Activated CD4-positive, alpha-beta T cell treated with anti-CD3 and anti-CD28 coated beads for 1 hour (primary cell): ENCODE measurements around the gene FAM237B.
A peak's percentile ranks its signal among the peaks of the same experiment; 100 is the strongest.
"Not testable (repeated sequence)": the region's sequence is repeated elsewhere in the genome, so short reads cannot be mapped to it uniquely, and the experiment has no call there.

Experiments used
- DNase-seq: peaks from one replicate; pipeline ENCODE4 v3.0.0-alpha.2; 2020

FAM237B gene

DNA sequence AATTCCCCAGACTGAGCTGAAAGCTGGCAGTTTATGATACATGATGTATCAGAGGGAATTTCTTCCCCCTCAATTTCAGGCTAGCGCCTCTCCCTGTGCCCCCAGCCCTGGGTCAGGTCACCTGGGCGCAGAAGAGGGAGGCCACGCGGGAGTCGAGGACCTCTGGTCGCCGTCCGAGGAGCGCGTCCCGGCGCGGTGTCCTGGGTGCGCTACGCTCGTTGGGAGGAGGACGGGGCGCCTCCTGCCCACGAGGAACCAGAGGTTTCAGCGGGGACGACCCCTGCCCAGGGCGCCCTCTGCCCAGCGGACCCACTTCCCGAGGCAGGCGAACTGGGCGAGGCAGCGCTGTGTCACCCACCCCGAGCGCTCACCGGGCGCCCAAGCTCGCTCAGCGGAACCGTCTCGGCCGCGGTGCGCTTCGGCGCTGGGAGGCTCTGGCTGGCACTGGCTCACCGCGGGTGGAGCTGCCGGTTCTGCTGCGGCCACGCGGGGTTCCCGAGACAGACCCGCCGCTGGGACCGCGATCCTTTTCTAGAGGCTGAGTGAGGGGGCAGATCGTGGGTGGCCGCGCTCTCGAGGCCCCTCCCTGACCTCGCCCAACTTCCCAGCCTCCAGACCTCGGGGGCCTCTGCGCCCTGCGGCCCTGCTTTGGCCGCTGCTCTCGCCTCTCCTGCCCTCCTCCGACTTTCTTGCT is at the start of gene FAM237B:
Gene FAM237B, minus strand, starts transcription at position 504 of the 694 bp plus-strand sequence. CDS start 1,556 bp downstream, outside the sequence.
- DNase-seq = no peak

- no peak for DNase-seq
These were observed 30.9 kb upstream of the FAM237B start for GRCh38 chr7:90351987-90352386.

GRCh38 chr7:90350032-90350431 is 28.9 kb upstream of the FAM237B start:
- DNase-seq = not testable (repeated sequence)

GRCh38 chr7:90349305-90349704 is 28.2 kb upstream of the FAM237B start:
- no peak for DNase-seq

GRCh38 chr7:90347759-90348158 is 26.7 kb upstream of the FAM237B start:
- DNase-seq = no peak

GRCh38 chr7:90346336-90347125 is 25.4 kb upstream of the FAM237B start, which contains the start of gene GTPBP10:
Gene GTPBP10 (plus strand): TSS chr7:90346716. CDS start chr7:90346742, 26 bp downstream.
- DNase-seq = peak; percentile 94

DNA sequence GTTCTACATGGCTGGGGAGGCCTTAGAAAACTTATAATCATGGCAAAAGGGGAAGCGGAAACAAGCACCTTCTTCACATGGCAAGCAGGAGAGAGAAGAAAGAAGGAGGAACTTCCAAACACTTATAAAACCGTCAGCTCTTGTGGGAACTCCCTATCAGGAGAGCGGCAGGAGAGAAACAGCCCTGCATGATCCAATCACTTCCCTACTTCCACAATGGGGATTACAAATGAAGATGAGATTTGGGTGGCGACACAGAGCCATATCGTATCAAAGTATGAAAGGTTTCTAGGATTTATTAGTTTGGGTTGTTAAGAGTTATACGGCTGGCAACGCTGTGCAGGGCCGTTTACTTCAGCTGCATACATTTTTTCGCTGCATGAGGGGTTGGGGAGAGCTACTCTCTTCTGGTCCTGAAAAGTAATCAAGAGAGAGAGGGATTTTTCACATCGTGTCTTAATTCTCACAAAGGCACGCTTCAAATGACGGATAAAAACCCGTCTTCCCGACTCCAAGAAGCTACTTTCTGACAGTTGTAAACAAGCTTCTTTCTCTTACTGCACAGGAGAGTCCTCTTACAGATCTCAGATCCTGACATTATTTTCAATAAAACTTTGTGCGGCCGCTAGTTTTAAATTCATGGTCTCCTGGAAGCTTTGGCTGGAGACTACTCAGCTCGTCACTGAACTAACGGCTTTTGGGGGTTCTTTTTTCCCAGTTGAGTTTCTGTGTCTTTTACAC is 24.7 kb upstream of the FAM237B start:
- no peak for DNase-seq

DNA sequence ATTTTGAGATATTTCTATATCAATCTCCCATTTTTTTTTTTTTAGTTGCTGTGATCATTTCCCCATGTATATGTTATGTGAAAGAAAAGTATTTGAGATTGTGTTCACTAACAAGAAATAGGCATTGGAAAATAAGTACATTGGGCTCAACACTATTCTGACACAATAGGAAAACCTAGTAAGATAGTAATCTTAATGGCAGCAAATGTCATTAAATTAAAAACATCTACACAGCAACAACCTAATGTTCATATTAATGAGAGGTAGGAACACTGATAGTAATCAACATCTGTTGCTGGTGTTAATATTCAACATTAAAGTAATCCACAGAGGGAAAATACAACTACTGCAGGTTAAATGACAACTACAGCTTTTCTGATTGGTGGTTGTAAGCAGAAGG is 23.9 kb upstream of the FAM237B start:
- DNase-seq = no peak

DNA sequence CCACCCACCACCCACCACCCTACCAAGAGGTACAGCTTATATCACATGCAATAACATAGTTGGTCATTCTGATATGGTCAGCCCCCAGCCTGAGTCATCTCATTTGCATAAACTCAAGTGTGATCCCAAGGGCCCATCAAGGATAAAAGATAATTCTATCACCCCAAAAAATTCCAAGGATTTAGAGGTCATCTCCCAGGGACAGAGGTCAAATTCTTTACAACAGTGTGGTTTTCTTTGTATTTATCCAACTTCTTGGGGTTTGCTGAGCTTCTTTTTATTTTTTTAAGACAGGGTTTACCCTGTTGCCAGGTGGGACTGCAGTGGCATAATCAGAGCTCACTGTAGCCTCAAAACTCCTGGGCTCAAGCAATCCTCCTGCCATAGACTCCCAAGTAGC is 16.0 kb upstream of the FAM237B start:
- DNase-seq = no peak

GRCh38 chr7:90334926-90335325 is 13.8 kb upstream of the FAM237B start:
- DNase-seq = not testable (repeated sequence)

DNA sequence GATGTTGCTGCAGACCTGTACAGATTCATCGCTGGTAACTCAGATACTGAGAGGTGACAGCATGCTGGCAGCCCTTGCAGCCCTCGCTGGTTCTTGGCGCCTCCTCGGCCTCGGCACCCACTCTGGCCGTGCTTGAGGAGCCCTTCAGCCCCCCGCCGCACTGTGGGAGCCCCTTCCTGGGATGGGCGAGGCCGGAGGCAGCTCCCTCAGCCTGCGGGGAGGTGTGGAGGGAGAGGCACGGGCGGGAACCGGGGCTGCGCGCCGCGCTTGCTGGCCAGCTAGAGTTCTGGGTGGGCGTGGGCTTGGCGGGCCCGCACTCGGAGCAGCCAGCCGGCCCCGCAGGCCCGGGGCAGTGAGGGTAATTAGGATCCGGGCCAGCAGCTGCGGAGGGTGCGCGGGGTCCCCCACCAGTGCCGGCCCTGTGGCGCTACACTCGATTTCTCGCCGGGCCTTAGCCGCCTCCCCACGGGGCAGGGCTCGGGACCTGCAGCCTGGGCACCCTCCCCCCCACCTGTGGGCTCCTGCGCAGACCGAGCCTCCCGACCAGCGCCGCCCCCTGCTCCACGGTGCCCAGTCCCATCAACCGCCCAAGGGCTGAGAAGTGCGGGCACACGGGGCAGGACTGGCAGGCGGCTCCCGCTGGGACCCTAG is 13.2 kb upstream of the FAM237B start:
- DNase-seq = no peak

- DNase-seq = no peak
These were observed 5.4 kb upstream of the FAM237B start for GRCh38 chr7:90326500-90326899.

DNA sequence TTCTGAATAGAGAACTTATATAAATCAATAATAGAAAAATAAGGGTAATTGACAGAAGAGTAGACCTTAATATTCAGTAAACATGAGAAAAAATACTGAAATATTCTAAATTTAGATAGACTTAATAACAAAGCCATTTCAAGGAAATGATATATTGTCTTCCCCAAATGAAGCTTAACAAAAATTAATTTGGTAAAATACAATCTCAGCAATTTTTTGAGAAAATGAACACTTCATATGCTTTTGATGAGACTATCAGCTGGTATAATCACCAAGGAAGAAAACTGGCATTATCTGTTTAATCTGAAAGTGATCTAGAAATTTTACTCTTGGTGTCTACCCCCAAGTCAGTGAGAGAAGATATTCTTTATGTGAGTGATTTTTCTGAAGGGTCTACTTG is 1.7 kb upstream of the FAM237B start:
- DNase-seq = no peak

- DNase-seq = no peak
These were observed 695 bp downstream of the FAM237B start for GRCh38 chr7:90320418-90320800.

- DNase-seq = no peak
These were observed 1.1 kb downstream of the FAM237B start for GRCh38 chr7:90320014-90320413.

- DNase-seq = no peak
These were observed 7.2 kb downstream of the FAM237B start for GRCh38 chr7:90313907-90314306.

DNA sequence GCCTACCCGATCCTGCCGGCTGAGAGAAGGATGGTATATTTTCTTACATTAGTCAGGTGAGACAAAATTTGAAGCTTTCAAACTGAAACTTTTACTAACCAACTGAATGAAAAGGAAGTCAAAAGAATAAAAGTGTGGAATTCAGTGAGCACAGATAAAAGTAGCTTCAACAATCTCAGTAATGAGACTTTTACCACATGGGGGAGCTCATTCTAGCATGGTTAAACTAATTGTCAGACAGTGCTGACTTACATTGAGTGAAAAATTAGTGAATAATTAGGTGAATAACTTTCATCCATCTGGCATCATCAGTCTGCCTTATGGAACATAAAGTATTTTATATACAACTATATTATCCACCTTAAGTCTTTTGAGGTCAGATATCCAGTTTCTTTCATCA is 8.4 kb downstream of the FAM237B start:
- DNase-seq = no peak

- DNase-seq = no peak
These were observed 9.9 kb downstream of the FAM237B start for GRCh38 chr7:90311175-90311574.

DNA sequence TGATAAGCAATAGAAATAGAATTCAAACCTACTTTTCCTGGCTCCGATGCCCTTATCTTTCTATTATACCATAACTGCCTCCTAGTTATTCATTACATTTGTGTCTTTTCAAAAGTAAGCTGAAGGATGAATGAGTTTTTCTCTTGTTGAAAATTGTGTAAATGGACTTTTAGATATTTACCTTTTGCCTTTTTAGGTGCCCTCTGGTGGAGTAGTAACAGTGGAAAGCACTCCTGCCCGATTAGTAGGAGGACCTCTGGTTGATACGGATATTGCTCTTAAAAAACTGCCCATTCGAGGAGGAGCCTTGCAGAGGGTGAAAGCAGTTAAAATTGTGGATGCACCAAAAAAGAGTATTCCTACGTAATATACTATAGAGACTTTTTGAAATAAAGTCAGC is 11.2 kb downstream of the FAM237B start:
- DNase-seq = no peak

DNA sequence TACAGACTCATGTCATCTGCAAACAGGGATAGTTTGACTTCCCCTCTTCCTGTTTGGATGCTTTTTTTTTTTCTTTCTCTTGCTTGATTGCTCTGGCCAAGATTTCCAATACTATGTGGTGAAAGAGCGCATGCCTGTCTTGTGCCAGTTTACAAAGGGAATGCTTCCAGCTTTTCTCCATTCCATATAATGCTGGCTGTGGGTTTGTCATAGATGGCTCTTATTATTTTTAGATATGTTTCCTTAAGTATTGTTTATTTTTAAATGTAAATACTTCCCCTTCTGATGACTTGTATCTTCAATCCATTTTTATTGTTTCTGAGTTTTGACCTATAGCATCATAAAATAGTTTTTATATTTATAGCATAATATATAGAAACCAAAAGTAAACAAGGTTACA is 17.9 kb downstream of the FAM237B start:
- no peak for DNase-seq

- DNase-seq = no peak
These were observed 22.7 kb downstream of the FAM237B start for GRCh38 chr7:90298145-90299038.
